ENCODE results near the gene GALM.

GRCh38 chr2:38719706-38720105, 53.8 kb downstream of the GALM start:
- TF ChIP-seq CTCF (IDR thresholded peaks at IDR 0.05; ENCODE audit: low read depth, low read length) (no peak), EZH2phosphoT487 (IDR thresholded peaks at IDR 0.05; ENCODE audit: low read depth) (no peak)

Measured in OCI-LY3 (cell line).